ENCODE measurements around the gene RBM17.
"Not testable (repeated sequence)": the region's sequence is repeated elsewhere in the genome, so short reads cannot be mapped to it uniquely, and the experiment has no call there.

Gene RBM17

DNA sequence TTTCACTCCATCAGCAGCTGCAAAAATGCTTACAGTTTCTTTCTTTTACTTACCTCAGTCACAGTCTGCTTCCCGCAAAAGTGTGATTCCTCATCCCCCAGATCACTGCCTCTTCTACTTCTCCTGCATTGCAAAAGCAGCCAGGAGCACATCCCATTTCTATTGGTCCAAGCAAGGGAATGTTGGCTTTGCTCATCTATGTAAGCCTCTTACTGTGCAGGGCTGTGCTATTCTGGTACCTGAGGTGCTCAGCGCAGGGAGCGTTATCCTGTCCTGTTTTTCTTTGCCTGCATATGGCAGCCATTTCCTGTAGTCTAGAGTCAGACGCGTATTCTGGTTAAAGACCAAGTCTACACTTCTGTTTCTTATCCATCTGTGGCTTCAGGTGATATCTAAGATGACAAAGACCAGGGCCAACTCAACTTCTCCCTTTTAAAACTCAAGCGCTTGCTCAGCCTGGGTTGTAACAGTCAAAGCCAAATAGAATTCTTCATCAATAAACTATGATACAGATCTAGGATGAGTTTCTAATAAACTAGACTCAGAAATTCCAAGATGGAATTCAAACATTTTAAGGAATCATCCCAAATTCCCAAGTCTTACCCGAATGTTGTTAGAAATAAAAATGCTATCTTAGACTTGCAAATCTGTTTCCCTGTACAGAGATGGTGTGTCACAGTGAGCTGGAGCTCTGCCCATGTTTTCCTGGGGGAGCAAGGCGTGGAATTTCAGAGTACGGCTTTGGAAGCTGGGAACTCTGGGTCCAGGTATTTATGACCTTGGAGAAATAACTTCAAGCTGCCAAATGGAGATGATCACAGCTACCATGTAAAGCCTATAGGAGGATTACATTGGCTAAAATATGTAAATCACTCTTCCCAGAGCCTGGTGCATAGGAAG, 6.1 kb upstream of the RBM17 start:
- no peak for DNase-seq

GRCh38 chr10:6083523-6084475, 5.0 kb upstream of the RBM17 start:
- DNase-seq = no peak

GRCh38 chr10:6086375-6087233, 2.2 kb upstream of the RBM17 start:
- DNase-seq = peak; percentile 17

DNA sequence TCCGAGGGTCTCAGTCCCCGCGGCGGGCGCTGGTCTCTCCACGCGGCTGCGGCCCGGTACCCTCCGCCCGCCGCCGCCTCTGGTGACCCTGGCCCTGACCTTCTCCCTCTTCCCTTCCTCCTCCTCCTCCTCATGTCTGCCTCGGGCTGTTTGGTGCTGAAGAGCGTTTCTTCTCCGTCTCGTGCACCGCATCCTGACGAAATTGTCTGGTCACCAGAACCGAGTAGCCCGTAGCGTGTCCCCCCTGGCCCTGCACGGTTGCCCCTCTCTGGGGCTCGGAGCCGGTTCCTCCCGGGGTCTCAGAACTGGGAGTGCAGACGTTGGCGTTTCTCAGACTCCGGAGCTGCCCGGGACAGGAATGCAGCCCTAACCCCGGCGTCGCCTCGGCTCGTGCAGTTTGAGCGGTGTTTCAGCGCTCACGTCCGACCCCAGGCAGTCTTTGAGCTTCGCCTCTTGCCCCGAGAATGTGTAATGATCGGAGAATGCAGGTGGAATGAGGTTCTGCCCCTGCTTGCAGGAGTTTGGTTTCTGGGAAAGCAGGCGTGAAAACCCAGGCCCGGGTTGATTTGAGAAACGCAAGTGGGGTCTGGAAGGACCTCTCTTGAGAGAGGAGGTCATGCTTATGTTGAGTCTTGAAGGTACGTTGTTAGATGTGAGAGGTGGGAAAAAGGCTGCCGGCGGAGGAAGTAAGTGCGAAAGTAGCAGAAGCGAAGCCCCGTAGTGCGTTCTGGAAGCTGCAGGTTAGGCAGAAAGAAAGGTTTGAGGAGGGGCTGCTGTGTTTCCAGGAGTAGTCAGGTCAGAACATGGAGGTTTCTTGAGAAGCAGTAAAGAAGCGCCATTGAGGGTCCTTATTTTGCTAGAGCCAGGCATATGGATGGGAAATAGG, 743 bp downstream of the RBM17 start:
- no peak for DNase-seq

- DNase-seq = no peak
Observed at GRCh38 chr10:6091630-6092029, 2.8 kb downstream of the RBM17 start.

DNA sequence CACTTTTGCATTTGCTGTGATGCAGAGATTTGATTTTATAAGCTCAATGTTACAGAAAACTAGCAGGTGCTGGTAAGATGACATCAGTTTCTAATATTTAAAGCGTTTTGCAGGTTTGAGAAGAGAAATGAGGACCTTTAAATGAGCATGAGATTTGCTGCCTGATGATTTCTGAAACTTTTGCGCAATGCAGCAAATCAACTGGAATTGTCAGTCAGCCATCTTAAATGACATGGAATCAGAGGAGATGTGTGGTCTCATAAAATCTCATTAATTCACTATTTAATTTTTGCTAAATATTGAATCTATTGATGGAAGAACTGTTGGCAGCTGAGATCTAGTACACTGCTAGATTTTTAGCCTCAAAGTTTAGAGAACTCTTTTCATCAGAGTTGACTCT, 3.9 kb downstream of the RBM17 start:
- no peak for DNase-seq

- no peak for DNase-seq
Observed at GRCh38 chr10:6095810-6096570, 7.2 kb downstream of the RBM17 start.

- no peak for DNase-seq
Observed at GRCh38 chr10:6097063-6097462, 8.2 kb downstream of the RBM17 start.

DNA sequence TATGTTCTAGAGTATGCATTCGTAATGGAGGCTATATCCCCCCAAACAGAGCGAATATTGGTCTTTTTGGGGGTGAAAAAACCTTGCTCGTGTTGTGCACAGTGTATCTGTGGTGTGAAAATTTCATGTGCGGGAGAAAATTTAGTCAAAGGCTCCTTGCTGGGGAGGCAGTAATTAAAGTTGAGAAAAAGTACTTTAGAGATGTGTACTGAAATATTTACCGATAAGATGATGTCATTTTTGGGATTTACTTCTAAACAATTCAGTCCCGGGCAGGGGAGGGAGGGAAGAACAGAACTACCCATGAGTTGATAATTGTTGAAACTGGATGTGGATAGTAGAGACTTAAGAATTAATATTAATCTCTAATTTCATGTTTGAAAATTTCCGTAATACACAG, 9.3 kb downstream of the RBM17 start:
- DNase-seq = no peak

- DNase-seq = no peak
Observed at GRCh38 chr10:6100370-6100769, 11.5 kb downstream of the RBM17 start.

DNA sequence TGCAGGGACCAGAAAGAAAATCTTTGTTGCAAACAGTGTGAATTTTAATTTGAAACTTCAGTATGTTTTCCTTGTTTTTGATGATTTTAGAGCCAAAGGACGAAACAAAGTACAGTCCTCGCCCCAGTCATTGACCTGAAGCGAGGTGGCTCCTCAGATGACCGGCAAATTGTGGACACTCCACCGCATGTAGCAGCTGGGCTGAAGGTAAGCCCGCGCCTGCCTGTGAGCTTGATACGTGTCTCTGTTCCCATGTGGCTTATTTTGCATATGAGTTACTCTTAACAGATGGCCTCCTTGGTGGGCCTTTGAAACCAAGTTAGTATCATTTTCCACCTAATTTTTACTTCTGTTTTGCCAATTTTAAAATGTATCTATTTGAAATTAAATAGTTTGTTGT, 12.3 kb downstream of the RBM17 start:
- DNase-seq = no peak

- DNase-seq = no peak
Observed at GRCh38 chr10:6102128-6102527, 13.3 kb downstream of the RBM17 start.

GRCh38 chr10:6103591-6103990, 14.8 kb downstream of the RBM17 start:
- DNase-seq = no peak

- DNase-seq = not testable (repeated sequence)
Observed at GRCh38 chr10:6107616-6108015, 18.8 kb downstream of the RBM17 start.

- DNase-seq = no peak
Observed at GRCh38 chr10:6108072-6108471, 19.2 kb downstream of the RBM17 start.

GRCh38 chr10:6108631-6109443, 20.0 kb downstream of the RBM17 start:
- no peak for DNase-seq

DNA sequence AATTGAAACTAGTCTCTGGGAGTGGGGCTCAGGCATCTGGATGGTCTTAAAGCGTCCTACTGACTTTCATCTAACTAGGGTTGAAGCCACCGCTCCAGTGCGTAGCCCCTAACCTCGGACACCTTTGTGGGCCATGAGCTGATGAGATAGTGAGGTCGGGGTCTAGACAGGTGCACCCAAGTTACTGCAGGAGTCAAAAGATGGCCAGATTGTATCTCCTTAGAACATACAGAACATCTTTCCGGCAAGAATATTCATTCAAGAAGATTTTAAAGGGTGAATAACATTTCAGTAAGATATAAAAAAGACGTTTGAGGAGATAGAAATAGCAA, 20.6 kb downstream of the RBM17 start:
- DNase-seq = no peak

DNA sequence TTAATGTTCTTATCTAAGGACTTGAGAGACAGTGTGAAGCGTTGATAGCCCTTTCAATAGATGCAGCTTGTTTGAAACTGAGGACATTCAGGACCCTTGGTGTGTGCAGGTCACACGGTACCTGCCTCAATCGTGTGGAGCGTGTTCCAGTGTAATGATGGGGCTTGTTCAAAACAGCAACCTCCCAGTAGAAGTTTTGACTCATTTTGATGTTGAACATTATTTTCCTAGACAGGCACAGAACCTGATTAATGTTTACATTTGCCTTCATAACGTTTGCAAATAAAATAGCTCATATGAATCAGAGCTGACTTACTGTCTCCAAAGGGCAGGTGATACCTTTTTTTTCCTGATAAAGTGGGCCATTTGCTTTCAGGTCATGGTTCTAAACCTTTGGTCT, 21.3 kb downstream of the RBM17 start:
- no peak for DNase-seq

DNA sequence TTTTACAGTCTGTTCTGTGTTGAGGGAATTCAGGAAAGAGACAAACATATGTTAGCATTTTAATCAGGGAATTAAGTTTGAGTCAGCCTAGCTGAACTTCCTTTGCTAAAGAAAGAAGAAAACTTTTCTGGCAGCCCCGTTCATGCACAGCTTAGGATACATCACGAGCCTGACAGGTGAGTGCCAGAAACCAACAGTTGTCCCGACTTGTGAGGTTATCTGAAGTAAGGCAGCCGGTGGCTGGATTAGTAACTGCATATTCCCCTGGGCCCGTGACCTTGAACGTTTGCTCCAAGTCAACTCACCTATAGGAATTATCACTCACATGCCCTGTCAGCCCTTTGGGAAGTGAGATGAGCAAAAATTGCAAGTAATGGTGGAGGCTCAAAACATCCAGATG, 24.1 kb downstream of the RBM17 start:
- DNase-seq = no peak

GRCh38 chr10:6114299-6114698, 25.5 kb downstream of the RBM17 start:
- DNase-seq = no peak

All from NCI-H510A treated with DMSO at 0.1 percent for 48 hours (cell line).